Esophagus muscularis mucosa (tissue), 4 donors: ENCODE measurements around the gene PBX4. TPM values are rescaled to one million over a fixed set of nuclear protein-coding genes. Genes with fewer than 3 reads are reported as not detected.
A peak's percentile ranks its signal among the peaks of the same experiment; 100 is the strongest.

ENCODE experiments used
- DNase-seq: peaks from one replicate; pipeline ENCODE4 v3.0.0-alpha.2; 2017; ENCODE audit errors: extremely low spot score
- H3K27ac ChIP-seq, 4 donors: fragments of 200-600 bp; sonication (generic); replicated peaks in 1 of 4; 1 replicate in 3 of 4; 2 replicates in 1 of 4; pipeline ENCODE4 v1.5.1; 2016 to 2019; ENCODE audit warnings: mild to moderate bottlenecking in 1 of 4
- H3K27me3 ChIP-seq, 4 donors: fragments of 200-600 bp; sonication (generic); one replicate each; pipeline versions ENCODE4 v1.5.1 to v1.6.0; 2016 to 2019
- H3K36me3 ChIP-seq, 4 donors: fragments of 200-600 bp; sonication (generic); one replicate each; pipeline ENCODE4 v1.5.1; 2016 to 2019
- H3K4me1 ChIP-seq, 4 donors: fragments of 200-600 bp; sonication (generic); one replicate each; pipeline ENCODE4 v1.5.1; 2016 to 2019
- H3K4me3 ChIP-seq, 4 donors: fragments of 200-600 bp; sonication (generic); 1 replicate in 2 of 4; 2 replicates in 2 of 4; pipeline ENCODE4 v1.5.1; 2016 to 2019; ENCODE audit warnings: mild to moderate bottlenecking in 4 of 4, moderate library complexity in 1 of 4
- H3K9me3 ChIP-seq, 4 donors: fragments of 200-600 bp; sonication (generic); 1 replicate in 3 of 4; 2 replicates in 1 of 4; pipeline ENCODE4 v1.5.1; 2016 to 2019
- CTCF ChIP-seq, 3 experiments: fragments of 200-600 bp in 2 of 3; fragments of 450-650 bp in 1 of 3; sonication (generic) in 2 of 3; IDR thresholded peaks; one replicate each; pipeline ENCODE4 v1.5.1; 2017 to 2019; ENCODE audit warnings: antibody characterized with exemption in 3 of 3, mild to moderate bottlenecking in 2 of 3, moderate library complexity in 1 of 3
- EP300 ChIP-seq: sonication (generic); formaldehyde crosslinking; IDR thresholded peaks from one replicate; pipeline ENCODE4 v1.6.1; 2017; ENCODE audit warnings: antibody characterized with exemption
- POLR2A ChIP-seq: fragments of 450-650 bp; IDR thresholded peaks from one replicate; pipeline ENCODE4 v1.6.1; 2017; ENCODE audit warnings: antibody characterized with exemption, moderate library complexity, mild to moderate bottlenecking, low read depth
- POLR2AphosphoS5 ChIP-seq, 2 donors: sonication (generic); formaldehyde crosslinking; IDR thresholded peaks; one replicate each; pipeline ENCODE4 v1.6.1; 2017; ENCODE audit warnings: antibody characterized with exemption in 2 of 2
- WGBS: methylation state at CpG from one replicate; pipeline ENCODE4 v1.1.5; 2018; 5-methylcytosine and 5-hydroxymethylcytosine counted together
- intact Hi-C: fragments of 100-400 bp; cut with DNase I; formaldehyde crosslinking; loops from one replicate; pipeline ENCODE4 v1.15.1; 2023
- total RNA-seq, 4 donors: library from RNA; depleted of rRNA; stranded (reverse); fragments of >200 nt; gene quantifications; one replicate each; pipeline versions ENCODE4 v1.1.0 to v1.2.1, GENCODE V29; 2016

Gene PBX4
- total RNA-seq, 4 donors from 2014 or later = 0.66 to 3.7 (median 0.98) TPM; not detected in 1

- Histone ChIP-seq H3K36me3 (peaks cover 16 to 30% (median 28%) of the 10 kb centered on the region in 4 donors), H3K9me3 (no peaks in the 10 kb centered on the region), H3K27ac (peak overlapping the region in 1 of 4 donors; percentile 95), H3K4me1 (peaks cover 21 to 36% (median 28%) of the 10 kb centered on the region in 4 donors), H3K27me3 (no peaks in the 10 kb centered on the region), H3K4me3 (peak overlapping the region; percentile 73 to 99 (median 94))
- intact Hi-C loops = loop anchor here (5.0 to 10.0 kb wide), 2 partner anchors 115 to 242 kb away; partner anchors contain the start of gene ZNF93
- no peak for DNase-seq
- 71% methylated on average over 8 of the region's 8 CpGs for WGBS
- TF ChIP-seq CTCF (IDR thresholded peaks at IDR 0.05) (no peak), POLR2AphosphoS5 (IDR thresholded peaks at IDR 0.05) (no peak), POLR2A (no peak), EP300 (no peak)
These were observed 43.9 kb upstream of the PBX4 start for GRCh38 chr19:19662344-19662743.

GRCh38 chr19:19661675-19662251, 43.3 kb upstream of the PBX4 start:
- peaks cover 21 to 36% (median 28%) of the 10 kb centered on the region in 4 donors for H3K4me1 ChIP-seq
- no peaks in the 10 kb centered on the region for H3K27me3 ChIP-seq
- H3K9me3 ChIP-seq = no peaks in the 10 kb centered on the region
- TF ChIP-seq CTCF (IDR thresholded peaks at IDR 0.05) (no peak), POLR2A (no peak), POLR2AphosphoS5 (IDR thresholded peaks at IDR 0.05) (no peak), EP300 (no peak)
- intact Hi-C loops = loop anchor here (5.0 to 10.0 kb wide), 2 partner anchors 116 to 243 kb away; partner anchors contain the start of gene ZNF93
- H3K36me3 ChIP-seq = peaks cover 22 to 36% (median 33%) of the 10 kb centered on the region in 4 donors
- 75% methylated on average over 18 of the region's 18 CpGs for WGBS
- no peak overlapping the region for H3K4me3 ChIP-seq
- H3K27ac ChIP-seq = no peak overlapping the region
- no peak for DNase-seq

- no peak for DNase-seq
- WGBS = 82% methylated on average over 10 of the region's 10 CpGs
- no peak overlapping the region for H3K4me3 ChIP-seq
- peaks cover 21 to 36% (median 28%) of the 10 kb centered on the region in 4 donors for H3K4me1 ChIP-seq
- no peak for TF ChIP-seq POLR2A
- TF ChIP-seq CTCF (IDR thresholded peaks at IDR 0.05) = no peak
- TF ChIP-seq POLR2AphosphoS5 (IDR thresholded peaks at IDR 0.05) = no peak
- intact Hi-C loops = loop anchor here (5.0 to 10.0 kb wide), 2 partner anchors 116 to 244 kb away; partner anchors contain the start of gene ZNF93
- H3K27ac ChIP-seq = no peak overlapping the region
- peaks cover 27 to 42% (median 39%) of the 10 kb centered on the region in 4 donors for H3K36me3 ChIP-seq
- H3K9me3 ChIP-seq = no peaks in the 10 kb centered on the region
- H3K27me3 ChIP-seq = no peaks in the 10 kb centered on the region
These were observed 42.7 kb upstream of the PBX4 start for GRCh38 chr19:19661141-19661674.

DNA sequence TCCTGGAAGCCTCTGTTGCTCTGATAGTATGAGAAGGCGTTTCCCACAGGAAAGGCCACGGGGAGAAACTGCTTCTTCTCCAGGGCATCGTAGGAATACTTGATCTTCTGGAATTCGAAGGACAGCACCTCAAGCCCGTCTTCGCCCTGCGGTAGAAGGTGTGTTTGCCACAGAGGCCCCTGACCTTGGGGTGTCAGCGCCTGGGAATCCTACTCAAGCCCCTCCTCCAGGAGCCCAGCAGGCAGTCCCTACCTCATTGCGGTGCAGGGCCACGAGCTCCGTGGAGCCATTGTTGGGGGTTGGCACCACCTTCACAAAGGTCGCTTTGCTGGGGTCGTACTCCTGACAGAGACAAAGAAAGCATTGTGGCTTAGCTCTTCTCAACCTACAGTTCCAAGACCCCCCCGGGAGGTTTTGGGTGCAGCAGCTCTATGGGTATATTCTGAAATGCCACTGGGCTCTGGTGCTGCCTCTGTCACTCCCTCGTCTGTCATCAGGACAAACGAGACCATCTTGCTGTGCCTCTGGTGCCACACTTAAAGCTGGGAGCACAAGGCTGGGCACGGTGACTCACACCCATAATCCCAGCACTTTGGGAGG, 41.3 kb upstream of the PBX4 start:
- intact Hi-C loops = loop anchor here (5.0 to 10.0 kb wide), 2 partner anchors 118 to 245 kb away; partner anchors contain the start of gene ZNF93
- no peak for TF ChIP-seq EP300
- no peak for TF ChIP-seq POLR2A
- no peak for TF ChIP-seq POLR2AphosphoS5 (IDR thresholded peaks at IDR 0.05)
- Histone ChIP-seq H3K4me1 (peaks cover 21 to 36% (median 28%) of the 10 kb centered on the region in 4 donors), H3K27ac (no peak overlapping the region), H3K36me3 (peaks cover 41 to 56% (median 54%) of the 10 kb centered on the region in 4 donors), H3K4me3 (no peak overlapping the region), H3K9me3 (no peaks in the 10 kb centered on the region), H3K27me3 (no peaks in the 10 kb centered on the region)
- DNase-seq = no peak
- WGBS = 89% methylated on average over 14 of the region's 17 CpGs

DNA sequence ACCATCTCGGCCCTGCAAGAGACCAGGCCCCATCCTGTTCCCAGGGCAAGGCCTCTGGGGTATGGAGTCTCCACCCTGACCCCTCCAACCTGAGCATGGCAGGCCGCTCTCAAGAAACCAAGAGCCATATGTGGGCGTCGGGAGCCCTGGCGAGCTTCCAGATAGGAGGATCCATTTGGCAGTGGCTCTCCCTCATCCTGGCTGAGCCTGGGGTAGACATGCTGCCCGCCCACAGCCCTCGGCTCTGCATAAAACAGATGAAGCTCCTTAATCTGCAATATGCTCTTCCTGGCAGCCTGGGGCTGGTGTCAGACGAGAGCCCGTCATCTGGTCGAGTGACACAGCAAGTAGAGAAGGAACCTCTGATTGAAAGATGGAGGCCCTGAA, 38.9 kb upstream of the PBX4 start:
- no peak for DNase-seq
- Histone ChIP-seq H3K9me3 (no peaks in the 10 kb centered on the region), H3K36me3 (peaks cover 64 to 80% (median 77%) of the 10 kb centered on the region in 4 donors), H3K4me1 (peaks cover 14 to 27% (median 16%) of the 10 kb centered on the region in 4 donors), H3K27me3 (no peaks in the 10 kb centered on the region), H3K4me3 (no peak overlapping the region), H3K27ac (no peak overlapping the region)
- TF ChIP-seq POLR2AphosphoS5 (IDR thresholded peaks at IDR 0.05) (no peak), POLR2A (no peak), EP300 (no peak), CTCF (IDR thresholded peaks at IDR 0.05) (no peak)
- WGBS = 62% methylated on average over 10 of the region's 10 CpGs
- intact Hi-C loops = no loop called here
